Kidney (tissue), 14 donors: ENCODE data around the gene RCL1. TPM values are rescaled to one million over a fixed set of nuclear protein-coding genes. Genes with fewer than 3 reads are reported as not detected.

Source experiments
- DNase-seq, 5 donors: peaks; one replicate each; pipeline ENCODE4 v3.0.0-alpha.2; 2013 to 2020
- FAIRE-seq: peaks from 2 replicates; lab custom pipeline; 2012; peaks lifted over from hg19 to GRCh38; lab: Jason Lieb, UNC
- H3K27ac ChIP-seq, 2 donors: one replicate each; pipeline ENCODE4 v1.7.0; 2013; ENCODE audit warnings: low read depth in 2 of 2, low read length in 2 of 2, inconsistent platforms in 1 of 2
- H3K27me3 ChIP-seq: one replicate; pipeline ENCODE4 v1.7.1; 2013; ENCODE audit warnings: low read length, inconsistent platforms; ENCODE audit not compliant: control insufficient read depth, insufficient read depth
- H3K36me3 ChIP-seq, 3 donors: one replicate each; pipeline versions ENCODE4 v1.7.0 to v1.7.1; 2013; ENCODE audit warnings: low read length in 3 of 3, control low read depth in 1 of 3, inconsistent platforms in 1 of 3; ENCODE audit not compliant: insufficient read depth in 3 of 3, control insufficient read depth in 2 of 3
- H3K4me1 ChIP-seq, 3 donors: one replicate each; pipeline versions ENCODE4 v1.7.0 to v1.7.1; 2013; ENCODE audit warnings: low read length in 3 of 3, inconsistent platforms in 1 of 3, low read depth in 1 of 3; ENCODE audit not compliant: control insufficient read depth in 2 of 3, insufficient read depth in 2 of 3
- H3K4me3 ChIP-seq, 3 donors: one replicate each; pipeline versions ENCODE4 v1.7.0 to v1.8.1; 2013; ENCODE audit warnings: low read length in 3 of 3, control low read depth in 1 of 3, inconsistent platforms in 1 of 3
- H3K9ac ChIP-seq, 3 donors: one replicate each; pipeline versions ENCODE4 v1.7.0 to v1.7.1; 2013; ENCODE audit warnings: low read length in 3 of 3, control low read depth in 1 of 3, inconsistent platforms in 1 of 3
- H3K9me3 ChIP-seq, 3 donors: one replicate each; pipeline versions ENCODE4 v1.7.0 to v1.7.1; 2013; ENCODE audit warnings: low read length in 3 of 3, control low read depth in 1 of 3, inconsistent platforms in 1 of 3; ENCODE audit not compliant: control insufficient read depth in 2 of 3, insufficient read depth in 1 of 3
- CTCF ChIP-seq: IDR thresholded peaks from 3 replicates; pipeline ENCODE4 v1.5.1; 2012; ENCODE audit warnings: mild to moderate bottlenecking, moderate library complexity, borderline replicate concordance; ENCODE audit not compliant: insufficient read depth; ENCODE audit errors: extremely low read depth
- intact Hi-C: fragments of 100-400 bp; cut with DNase I; formaldehyde crosslinking; loops from one replicate; pipeline ENCODE4 v1.11.1; 2022
- polyA plus RNA-seq: library from polyadenylated mRNA; stranded (reverse); fragments of 350-450 nt; fragmentation: Illumina TruSeq; extraction: RNeasy Lipid Tissue Mini Kit (QIAGEN cat#74804); gene quantifications from one replicate; pipeline ENCODE4 v1.2.3, GENCODE V29; 2014; ENCODE audit warnings: low read depth, low replicate concordance; ENCODE audit not compliant: insufficient read depth
- total RNA-seq: library from RNA; stranded (reverse); fragmentation: NEBNext Ultra II Directional; extraction: Animal tissue kit (Norgen Biotek cat#: 25700); gene quantifications from one replicate; pipeline ENCODE4 v1.2.1, GENCODE V29; 2021
- donor health status: control.
- donor health status: control.
- donor health status: control.
- donor health status: control.
- donor health status: control.
- donor health status: DM: yes; HTN: yes; CAD: no.
- donor health status: Normal renal cell carcinoma (clear cell type).

The RCL1 gene
- total and polyA plus RNA-seq, 2 donors from 2014 or later, result 15.7 to 22.8 TPM

GRCh38 chr9:4827224-4827623 is 34.5 kb downstream of the RCL1 start:
- Histone ChIP-seq H3K27me3 (no peaks in the 10 kb centered on the region), H3K27ac (no peak overlapping the region), H3K4me1 (peaks cover 0 to 2% (median 0%) of the 10 kb centered on the region in 3 donors), H3K36me3 (no peaks in the 10 kb centered on the region), H3K9ac (no peak overlapping the region), H3K4me3 (no peak overlapping the region), H3K9me3 (no peaks in the 10 kb centered on the region)
- no peak for TF ChIP-seq CTCF
- DNase-seq, result no peak
- intact Hi-C loops, result no loop called here
- FAIRE-seq, result no peak

- no peak overlapping the region for H3K27ac ChIP-seq
- no peak for DNase-seq
- intact Hi-C loops, result no loop called here
Measured at GRCh38 chr9:4828761-4829160, 36.0 kb downstream of the RCL1 start.

GRCh38 chr9:4829969-4830368 is 37.2 kb downstream of the RCL1 start:
- Histone ChIP-seq H3K36me3 (peaks cover 0 to 4% (median 0%) of the 10 kb centered on the region in 3 donors), H3K9ac (no peak overlapping the region), H3K27ac (no peak overlapping the region), H3K27me3 (no peaks in the 10 kb centered on the region), H3K4me3 (no peak overlapping the region), H3K4me1 (peaks cover 0 to 2% (median 0%) of the 10 kb centered on the region in 3 donors), H3K9me3 (no peaks in the 10 kb centered on the region)
- FAIRE-seq (no peak), DNase-seq (no peak)
- TF ChIP-seq CTCF, result no peak
- intact Hi-C loops, result no loop called here

More at GRCh38 chr9:4828761-4829160, 36.0 kb downstream of the RCL1 start:
- Histone ChIP-seq H3K36me3 (peaks cover 0 to under 1% (median 0%) of the 10 kb centered on the region in 3 donors), H3K4me3 (no peak overlapping the region), H3K27me3 (no peaks in the 10 kb centered on the region), H3K9me3 (no peaks in the 10 kb centered on the region), H3K9ac (no peak overlapping the region), H3K4me1 (peaks cover 0 to 2% (median 0%) of the 10 kb centered on the region in 3 donors)
- no peak for TF ChIP-seq CTCF
- FAIRE-seq, result no peak

- no peak for TF ChIP-seq CTCF
Measured at GRCh38 chr9:4830699-4831098, 38.0 kb downstream of the RCL1 start.

More at GRCh38 chr9:4830699-4831098, 38.0 kb downstream of the RCL1 start:
- Histone ChIP-seq H3K27me3 (no peaks in the 10 kb centered on the region), H3K9ac (no peak overlapping the region), H3K4me1 (peaks cover 0 to 2% (median 0%) of the 10 kb centered on the region in 3 donors), H3K4me3 (no peak overlapping the region), H3K36me3 (peaks cover 0 to 4% (median 0%) of the 10 kb centered on the region in 3 donors), H3K27ac (no peak overlapping the region), H3K9me3 (no peaks in the 10 kb centered on the region)
- no peak for FAIRE-seq
- DNase-seq, result no peak
- intact Hi-C loops, result no loop called here
